DMS114 treated with DMSO at 0.1 percent for 48 hours (cell line): ENCODE data around the gene CSRNP3.

Experiments
- DNase-seq: peaks from one replicate; lab custom pipeline; 2025; ENCODE audit not compliant: unreplicated experiment; lab: John Stamatoyannopoulos, UW

Gene CSRNP3

DNA sequence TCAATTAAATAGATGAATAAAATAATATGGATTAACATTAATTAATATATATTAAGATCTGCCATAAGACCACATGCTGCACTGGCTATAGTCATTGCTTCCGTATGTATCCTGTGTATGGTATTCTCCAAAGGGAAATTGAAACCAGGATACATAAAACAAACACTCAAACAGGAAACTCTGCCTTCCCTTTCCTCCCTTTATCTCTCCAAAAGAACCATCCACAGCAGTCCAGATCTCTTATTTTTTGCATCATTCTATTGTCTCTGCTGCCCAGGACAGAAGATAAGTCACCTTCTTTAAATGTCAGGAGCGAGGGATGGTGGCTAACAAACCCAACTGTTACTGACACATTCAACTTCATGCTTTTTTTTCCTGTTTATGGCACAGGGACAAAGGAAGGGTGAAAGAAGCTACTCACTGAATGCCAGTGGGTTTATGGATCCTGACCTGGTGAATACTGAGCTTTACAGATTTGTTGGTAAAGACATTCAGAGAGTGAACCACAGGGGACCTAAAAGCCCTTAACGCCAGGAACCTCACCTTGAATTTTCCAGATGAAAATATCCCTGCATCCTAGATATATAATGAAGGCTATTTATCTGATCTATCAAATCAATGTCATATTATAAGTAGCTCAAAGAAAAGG is 67.5 kb downstream of the CSRNP3 start:
- no peak for DNase-seq

DNA sequence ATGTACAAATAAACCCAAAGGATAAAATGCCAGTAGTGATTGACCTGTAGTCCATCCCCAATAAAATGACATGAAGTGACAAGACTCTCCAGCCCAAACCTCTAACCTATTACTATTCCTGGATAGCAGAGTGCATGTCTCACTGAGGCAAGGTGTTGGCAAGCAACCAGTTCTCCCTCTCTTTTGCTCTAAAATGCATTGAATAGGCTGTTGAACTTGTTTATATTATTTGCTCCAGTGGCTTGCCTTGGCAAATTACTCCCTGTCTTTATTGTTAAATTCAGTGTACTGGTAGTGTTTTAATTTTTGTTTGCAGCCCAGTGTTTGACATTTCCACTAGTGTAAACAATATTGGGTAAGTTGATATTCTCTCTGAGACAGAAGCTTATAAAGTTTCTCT is 70.5 kb downstream of the CSRNP3 start:
- no peak for DNase-seq

DNA sequence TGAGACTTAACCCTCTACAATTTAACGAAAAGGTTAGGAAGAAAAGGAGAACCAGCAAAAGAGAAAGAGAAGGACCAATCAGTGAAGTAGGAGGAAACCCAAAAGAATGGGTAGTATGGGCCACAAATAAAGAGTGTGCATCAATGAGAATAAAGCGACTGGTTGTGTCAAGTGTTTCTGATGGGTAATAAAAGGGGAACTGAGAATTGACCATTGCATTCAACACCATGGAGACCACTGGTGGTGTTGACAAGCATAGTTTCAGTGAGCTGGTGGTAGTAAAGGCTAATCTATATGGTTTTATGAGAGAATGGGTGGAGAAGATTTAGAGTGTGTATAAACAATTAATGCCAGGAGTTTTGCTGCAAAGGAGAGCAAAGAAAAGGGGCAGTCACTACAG is 75.4 kb downstream of the CSRNP3 start:
- no peak for DNase-seq

DNA sequence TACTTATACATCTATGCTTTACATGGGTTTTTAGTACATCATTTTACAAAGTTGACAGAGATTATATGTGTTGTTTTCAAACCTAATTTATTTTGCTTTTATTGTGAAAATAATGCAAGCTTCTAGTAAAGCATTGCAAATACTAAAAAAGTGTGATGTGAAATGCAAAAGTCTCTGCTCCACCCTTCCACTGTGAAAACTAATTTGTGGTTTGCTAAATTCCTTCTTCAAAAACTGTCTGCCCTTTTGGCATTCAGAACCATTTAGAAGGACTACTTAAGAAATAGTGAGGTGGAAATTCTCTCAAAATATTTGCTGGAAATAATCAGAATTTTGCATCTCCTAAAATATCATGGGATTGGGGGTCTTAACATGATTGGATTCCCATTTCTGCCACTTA is 78.4 kb downstream of the CSRNP3 start:
- no peak for DNase-seq

DNA sequence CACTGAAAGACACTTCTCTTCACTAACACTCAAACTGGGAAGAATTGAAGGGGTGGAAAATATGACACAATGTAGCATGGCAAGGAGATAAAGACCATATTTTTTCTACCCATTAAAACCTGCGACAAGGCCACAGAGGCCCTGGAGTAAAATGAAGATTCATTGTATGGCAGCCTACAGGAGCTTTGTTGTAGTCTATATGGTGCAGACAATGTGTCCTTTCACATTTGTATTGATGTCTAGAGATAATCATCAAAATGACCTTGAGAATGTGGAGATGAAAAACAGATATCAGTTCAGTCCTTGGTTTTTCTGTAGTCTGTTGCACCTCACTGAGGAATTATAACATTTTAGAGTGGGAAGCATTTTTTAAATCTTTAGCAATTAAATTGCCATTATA is 80.1 kb downstream of the CSRNP3 start:
- no peak for DNase-seq

DNA sequence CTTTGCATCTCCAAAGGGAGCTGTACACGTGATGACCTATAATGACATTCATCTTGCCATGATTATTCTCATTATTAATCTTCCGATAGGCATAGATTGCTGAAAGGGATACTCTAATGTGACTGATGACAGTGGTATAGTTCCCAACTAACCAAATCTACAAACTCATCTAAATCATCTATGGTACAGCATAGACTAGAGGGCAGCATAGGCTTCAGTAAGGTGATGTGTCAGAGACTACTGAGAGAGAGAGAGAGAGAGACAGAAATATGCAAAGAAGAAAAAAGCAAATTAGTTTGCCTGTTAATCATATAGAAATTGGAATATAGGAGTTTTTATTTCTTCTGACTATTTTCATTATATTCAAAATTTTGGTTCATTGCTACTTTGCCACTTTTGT is 89.3 kb downstream of the CSRNP3 start:
- DNase-seq, result no peak

DNA sequence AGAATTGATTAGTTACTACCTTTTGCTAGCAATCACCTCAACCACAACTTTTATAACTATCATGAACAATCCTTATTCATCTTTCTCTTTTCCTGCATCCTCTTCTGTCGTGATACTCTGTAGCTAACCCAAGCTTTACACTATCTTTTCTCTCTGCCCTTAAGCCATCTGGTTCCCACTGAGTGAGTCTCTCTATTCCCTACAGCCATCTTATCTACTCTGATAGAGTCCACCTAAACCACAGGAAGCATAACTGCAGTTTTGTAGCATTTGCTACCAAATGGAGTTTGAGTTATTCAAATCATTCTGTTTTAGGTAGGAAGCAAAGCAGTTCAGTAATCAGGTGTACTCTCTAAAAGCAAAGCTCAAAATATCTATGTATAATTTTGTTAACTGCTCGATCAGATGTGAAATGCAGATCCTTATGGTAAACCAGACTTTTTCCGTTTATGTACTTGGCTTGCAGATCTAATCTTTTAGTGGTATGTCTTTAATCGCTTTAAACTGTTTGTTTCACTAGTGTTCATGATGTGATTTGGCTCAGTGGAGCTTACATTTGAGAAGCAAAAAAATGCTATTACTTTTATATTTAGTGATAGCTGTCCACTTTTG is 91.0 kb downstream of the CSRNP3 start:
- DNase-seq, result no peak

DNA sequence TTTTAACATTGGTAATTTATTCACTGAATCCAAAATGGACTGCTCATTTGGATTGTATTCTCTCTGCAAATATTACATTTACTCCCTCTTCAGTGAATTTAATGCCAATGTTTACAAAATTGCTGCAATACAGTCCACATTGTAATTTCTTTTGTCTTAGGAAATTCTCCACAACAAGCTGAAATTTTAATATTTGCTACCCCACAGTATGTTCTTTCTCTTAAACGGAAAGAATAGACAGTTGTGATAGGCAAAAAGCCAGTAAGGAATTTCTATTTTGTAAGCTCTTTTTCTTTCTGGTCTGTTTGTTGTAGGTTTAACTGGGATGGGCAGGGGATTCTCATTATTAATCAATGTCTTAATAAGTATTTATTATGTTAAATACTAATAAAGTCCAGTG is 92.0 kb downstream of the CSRNP3 start:
- DNase-seq, result no peak

DNA sequence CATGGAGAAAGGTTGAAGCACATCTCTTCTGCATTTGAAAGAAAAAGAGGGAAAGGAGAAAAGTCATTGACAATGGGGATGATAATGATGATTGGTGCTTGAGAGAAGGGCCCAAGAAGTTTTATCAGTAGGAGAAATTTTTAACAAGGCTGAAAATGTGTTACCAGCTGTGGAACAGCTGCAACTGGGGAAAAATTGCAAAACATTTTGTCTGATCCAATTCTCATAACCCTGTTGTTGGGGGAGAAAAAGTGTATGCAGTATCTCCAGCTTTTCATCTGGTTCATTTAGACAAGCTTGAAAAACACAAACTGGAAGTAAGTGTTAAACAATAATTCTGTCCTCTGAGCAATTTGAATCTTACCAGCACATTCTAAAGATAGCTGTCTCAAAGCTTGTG is 92.7 kb downstream of the CSRNP3 start:
- no peak for DNase-seq

DNA sequence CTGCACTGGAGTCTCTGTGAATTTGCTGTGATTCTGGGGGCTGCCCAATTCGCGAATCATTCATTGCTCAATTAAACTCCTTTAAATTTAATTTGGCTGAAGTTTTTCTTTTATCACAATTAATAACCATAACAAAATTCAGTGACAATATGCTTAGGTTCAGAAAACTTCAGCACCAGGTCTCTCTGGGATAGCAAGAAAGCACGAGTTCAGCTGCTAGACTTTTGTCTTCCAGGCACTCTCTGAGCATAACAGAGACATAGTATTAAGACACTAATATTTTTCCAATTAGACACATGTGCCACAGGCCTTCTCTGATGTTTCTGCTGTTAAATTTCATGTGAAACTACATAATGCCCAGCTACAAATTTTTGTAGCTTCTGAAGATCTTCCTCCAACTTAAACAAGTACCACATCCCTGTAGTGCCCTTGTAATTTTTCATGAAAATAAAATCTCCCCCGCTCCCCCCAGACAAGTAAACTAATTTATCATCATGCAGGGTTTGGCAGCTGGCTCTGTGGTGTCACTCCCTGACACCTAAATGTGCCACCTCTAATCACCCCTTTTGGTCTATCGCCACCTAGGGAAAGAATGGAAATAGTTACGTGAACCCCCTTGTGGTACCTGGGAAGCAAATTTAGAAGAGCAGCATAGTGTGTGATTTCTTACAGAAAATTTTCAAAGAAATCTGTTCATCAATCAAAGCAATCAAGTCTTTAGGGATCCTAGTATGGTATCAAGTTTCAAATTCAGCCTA is 94.1 kb downstream of the CSRNP3 start:
- DNase-seq, result no peak

DNA sequence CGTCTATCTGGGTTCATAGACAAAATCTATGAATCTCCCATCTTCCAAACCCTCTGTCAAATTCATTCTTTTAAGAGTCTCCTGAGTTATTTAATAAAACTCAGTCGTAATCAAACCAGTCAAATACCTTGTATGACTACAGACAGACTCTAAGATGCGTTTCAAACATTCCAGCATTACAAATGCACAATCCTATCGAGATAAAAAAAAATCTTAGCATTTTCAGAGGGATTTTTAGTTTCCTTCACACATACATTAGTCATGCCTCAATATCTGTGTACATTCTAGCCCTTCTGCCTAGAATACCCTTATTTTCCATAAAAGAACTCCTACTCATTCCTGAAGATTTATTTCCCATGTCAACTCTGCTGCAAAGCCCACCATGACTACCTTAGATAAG is 96.5 kb downstream of the CSRNP3 start:
- no peak for DNase-seq

DNA sequence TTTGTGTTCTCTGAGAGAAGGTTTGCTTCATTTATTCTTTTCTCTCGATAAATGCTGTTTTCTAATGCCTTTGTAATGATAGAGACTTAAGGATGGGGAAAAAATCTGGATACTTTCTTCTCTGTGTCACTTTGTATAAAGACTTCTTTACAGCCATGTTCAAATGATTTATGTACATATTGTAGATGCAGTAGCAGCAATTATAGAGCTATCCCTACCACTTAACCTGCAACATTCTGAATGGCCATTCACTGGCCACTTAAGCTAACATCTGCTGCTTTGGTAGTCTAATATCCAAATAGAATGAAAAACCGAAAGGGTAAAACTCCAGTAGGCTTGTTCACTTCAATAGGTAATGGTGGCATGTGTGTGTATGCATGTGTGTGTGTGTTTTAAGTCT is 97.8 kb downstream of the CSRNP3 start:
- DNase-seq, result no peak

DNA sequence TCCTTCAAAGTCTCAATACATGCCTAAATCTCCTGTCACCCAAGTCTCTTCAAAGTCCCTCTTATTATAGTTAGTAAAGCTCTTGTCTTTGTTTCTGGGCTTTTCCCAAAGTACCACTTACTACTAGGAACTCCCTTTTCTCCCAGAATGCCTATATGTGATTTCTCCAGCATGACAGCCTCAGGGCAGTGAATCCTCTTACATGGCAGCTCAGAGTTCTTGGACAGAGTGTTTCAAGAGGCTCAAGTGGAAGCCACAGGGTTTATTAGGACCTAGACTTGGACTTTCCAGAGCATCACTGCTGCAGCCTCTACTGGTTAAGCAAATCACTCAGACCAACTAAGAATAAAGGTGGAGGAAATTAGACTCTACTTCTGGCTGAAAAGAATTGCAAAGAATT is 98.9 kb downstream of the CSRNP3 start:
- no peak for DNase-seq

DNA sequence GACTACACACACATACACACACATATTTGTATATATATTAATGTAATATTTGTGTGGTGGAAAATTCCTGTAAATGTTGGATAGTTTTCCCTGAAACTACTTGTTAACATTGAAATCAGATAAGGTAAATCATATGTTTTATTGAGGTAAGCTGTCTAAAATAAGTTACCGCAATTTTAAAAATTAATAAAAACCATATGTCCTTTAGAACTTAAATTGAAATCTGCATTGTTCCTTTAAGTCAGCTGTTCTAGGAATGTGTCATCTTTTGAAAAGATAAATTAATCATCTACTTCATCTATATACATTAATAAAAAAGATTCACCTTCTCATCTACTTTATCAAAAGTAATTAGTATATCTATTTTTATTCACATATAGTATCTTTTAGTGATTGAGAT is 102.0 kb downstream of the CSRNP3 start:
- no peak for DNase-seq

DNA sequence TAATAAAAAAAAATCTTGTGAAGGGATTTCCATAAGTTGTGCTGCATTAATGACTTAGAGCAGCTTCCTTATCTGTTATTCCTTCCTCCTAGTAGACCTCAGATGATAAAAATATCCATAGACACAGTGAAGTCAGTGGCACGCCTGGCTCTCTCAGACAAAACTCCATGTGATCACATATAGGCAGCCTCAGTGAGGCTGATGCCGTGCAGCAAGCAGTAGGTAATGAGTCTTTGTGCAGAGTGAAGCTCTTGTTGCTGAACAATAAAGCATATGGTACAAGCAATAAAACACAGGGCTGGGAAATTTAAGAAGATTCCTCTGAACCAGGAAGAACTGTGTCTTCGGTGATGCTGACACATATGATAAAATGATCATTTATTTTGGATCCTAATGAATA is 102.7 kb downstream of the CSRNP3 start:
- no peak for DNase-seq

DNA sequence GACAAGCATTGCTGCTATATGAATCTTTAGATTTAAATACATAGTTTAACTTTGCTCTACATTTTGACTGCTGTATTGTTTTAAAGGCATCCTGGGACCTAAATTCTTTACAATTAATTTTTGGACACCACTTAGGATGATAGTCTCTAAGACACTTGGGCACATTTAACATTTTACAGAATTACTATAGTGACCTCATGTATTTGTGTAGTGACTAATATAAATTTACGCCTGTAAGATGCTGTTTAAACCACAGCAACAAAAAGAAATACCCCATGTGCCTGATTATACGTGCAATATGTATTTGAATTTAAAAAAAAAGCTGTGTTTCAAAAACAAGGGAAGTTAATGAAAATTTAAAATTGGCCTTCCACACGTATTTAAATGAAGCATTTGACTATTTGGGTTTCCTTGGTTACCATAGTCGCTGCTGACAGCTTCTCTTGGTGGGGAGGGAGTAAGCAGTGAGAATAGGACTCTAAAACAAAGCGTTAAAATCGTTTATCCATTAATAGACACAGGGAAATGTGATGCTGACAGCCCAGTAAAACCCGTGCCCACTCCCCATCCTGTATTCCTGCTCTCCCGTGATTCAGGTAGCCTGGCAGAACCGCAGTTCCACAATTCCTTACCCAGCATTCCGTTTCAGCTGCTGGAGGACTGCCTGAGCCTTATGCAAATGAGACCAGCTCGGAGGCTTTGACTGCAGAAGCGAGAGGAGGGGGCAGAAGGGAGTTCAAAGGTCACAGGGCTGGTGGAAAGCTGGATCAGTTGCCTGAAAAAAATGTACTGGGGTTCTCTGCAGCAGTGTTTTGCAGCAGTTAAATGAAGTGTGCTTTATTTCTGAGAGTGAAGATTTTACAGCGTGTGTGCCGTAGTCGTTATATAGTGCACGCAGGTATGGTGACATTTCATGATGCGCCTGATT is 104.3 kb downstream of the CSRNP3 start:
- no peak for DNase-seq

DNA sequence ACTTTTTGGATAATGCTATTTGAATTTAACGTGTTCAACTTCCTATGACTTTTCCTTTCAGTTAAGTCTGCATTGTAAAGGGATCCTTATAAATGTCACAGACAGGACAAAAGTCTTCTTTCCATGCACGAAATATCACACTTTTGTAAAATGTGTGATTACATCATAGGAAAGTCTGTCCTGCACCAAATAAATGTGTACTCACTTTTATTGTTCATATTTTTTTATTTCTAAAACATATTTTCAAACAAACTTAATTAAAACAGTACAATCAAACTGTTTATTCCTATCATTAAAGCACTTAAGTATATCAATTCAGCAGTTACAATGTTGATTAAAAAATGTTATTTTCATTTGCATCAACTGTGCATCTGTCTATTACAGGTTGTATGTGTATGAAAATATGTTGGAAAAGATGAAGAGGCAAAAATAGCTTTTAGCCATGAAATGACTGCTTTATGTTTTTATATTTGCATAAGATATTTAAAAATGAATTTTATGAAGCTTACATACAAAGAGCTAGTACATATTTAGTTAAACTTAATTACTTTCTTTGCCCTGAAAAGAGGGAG is 105.6 kb downstream of the CSRNP3 start:
- no peak for DNase-seq

DNA sequence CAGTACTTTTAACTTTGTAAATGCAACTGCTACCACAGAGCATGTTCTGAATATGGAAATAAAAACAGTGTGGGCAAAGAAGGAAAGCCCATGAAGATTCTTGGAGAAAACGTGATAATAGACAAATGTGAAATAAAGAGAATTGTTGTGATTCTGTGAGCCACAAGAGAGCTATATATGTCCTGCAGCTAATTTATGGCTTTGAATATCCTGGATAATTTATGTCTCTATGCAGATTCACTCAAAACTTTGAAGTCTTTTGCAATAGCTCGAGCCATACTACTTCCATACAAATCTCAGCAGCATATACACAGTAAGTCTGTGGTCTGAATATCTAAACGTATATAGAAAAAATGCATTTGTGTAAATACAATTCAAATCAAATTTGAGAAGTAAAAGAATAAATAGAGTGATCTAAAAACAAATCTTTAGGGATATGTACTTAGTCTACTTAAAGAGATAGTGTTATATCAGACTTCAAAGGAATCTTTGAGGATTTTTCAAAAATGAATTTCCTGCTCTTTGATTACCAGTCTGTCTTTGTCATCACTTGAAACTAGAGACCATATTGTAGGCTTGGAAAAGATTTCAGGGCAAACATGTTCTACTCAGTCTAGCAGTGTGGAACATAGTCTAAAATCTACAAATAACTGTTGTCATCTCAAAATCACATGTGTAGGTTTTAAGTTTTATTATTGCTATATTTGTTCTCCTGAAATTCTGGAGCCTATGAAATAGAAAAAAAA is 107.1 kb downstream of the CSRNP3 start:
- DNase-seq, result no peak

DNA sequence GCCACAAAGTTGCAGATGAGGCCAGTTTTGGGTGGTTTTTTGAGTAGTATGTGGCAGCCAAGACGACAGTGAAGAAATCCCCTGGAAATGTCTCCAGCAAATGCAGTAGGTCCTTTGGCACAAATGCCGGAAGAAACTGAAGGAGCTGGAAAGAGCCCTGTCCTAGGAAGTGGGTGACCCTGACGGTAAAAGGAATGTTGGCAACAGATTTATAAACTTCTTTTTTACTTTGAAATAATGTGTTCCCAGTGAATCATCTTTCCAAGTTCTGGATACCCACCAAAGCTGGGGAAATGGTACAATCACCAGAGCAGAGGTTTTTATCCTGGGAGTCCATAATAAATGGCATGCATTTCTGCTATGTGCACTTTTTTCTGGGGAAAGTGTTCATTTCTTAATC is 112.9 kb downstream of the CSRNP3 start:
- no peak for DNase-seq

DNA sequence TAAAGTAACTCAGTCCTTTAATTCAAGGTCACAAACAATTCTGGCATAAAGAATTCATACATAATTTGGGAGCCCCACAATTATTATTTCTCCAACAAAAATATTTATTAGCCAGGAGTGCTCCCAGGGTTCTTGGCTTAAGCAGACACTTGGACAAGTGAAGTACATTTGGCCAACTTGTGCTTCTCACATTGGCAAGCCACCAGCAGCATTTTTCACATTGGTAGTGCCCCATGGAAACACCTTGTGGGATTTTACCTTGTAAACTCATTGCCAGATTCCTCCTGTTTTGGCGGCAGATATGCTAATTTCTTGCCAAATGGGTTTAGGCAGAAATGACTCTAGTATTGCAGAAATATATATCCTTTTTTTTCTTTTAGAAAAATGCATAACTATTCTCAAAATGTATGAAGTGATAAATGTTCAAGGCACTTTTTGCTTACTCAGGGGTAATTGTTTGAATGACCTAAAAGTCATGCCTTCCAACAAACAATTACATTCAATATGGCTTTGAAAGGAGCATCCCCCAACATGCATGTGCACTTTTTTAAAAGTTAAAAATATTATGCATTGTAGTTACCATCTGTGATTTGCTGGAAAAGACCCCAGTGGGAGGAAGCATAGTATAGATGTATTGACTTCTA is 113.5 kb downstream of the CSRNP3 start:
- no peak for DNase-seq
